Measurements from ENCODE around the gene MRGPRF. TPM values are rescaled to one million over a fixed set of nuclear protein-coding genes. Genes with fewer than 3 reads are reported as not detected.

The MRGPRF gene
- total RNA-seq, 1 donor from 2014 or later: not detected

DNA sequence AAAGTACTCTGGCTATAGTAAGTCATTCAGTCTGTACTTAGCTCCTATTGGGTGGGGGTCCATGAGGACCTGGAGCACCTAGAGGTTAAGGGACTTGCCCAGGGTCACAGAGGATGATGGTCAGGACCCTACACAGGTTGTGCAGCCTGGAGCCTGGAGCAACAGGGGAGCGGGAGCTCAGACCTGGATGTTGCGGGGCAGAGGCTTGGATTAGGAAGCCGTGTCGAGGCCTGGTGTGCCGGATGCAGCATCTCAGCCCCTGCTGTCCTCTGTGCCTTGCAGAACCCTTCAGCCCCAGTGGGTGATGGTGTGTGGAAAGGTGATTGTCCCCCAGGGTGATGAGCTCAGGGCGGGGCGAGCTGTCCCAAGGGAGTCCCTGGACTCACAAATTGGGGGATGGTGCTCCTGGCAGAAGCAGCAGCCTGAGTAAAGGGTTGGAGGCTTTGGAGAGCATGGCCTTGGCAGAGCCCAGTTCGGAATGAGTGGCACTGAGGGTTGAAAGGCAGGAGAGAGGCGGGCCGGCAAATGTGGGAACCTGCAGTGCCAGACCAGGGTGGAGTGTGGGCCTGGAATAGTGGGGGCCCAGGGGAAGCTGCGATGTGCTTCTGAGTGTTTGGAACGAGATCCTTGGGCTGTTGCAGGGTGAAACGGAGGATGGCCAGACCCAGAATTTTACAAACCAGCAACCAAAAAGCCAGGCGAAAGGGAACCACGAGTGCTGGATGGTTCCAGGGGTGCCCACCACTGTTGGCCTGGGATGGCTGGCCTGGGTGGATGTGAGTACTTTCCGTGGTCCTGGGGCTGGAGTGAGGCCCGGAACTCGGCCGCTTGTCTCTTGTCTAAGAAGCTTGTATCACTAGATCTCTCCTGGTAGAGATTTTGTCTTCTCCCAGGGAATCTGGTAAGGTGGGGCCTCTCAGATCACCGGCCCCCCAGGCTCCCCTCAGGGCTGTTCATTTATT is 38.6 kb upstream of the MRGPRF start:
- intact Hi-C loops (cut with micrococcal nuclease): no loop called here

DNA sequence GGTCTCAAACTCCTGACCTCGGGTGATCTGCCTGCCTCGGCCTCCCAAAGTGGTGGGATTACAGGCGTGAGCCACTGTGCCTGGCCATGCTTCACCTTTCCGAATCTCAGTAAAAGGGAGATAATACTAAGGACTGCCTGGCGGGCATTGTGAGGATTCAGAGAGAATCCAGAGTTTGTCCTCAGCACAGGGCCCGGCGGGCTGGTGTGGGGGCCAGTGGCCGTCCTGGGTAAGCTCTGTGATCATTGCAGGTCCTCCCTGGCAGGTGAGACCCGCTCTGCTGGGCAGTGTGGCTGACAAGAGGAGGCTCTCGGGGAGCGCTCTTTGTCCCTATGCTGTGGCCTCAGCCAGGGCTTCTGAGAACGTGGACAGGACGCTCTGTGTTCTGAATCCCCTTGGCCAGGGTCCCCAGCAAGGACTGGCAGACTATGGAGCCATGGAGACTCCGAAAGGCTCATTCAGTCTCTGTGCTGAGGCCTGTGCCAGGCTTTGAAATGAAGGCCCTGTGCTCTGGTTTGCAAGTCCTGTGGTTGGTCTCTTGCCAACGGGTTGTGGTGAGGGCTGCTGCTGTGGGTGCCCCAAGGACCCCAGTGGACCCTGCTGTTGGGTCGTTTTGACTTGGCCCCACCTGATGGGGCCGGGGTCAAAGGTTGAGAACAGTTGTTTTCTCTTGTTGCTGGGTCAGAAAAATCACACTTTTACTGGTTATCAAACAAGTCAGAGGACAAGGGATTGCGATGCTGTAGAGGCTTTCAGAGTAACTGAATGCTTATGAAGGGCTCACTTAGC is 37.7 kb upstream of the MRGPRF start:
- intact Hi-C loops (cut with micrococcal nuclease): no loop called here

- intact Hi-C loops (cut with micrococcal nuclease): loop anchor here (2.0 to 10.0 kb wide), 3 partner anchors 75 to 1153 kb away; partner anchors contain the start of genes FADD and KMT5B
Observed at GRCh38 chr11:69049490-69049867, 36.4 kb upstream of the MRGPRF start.

DNA sequence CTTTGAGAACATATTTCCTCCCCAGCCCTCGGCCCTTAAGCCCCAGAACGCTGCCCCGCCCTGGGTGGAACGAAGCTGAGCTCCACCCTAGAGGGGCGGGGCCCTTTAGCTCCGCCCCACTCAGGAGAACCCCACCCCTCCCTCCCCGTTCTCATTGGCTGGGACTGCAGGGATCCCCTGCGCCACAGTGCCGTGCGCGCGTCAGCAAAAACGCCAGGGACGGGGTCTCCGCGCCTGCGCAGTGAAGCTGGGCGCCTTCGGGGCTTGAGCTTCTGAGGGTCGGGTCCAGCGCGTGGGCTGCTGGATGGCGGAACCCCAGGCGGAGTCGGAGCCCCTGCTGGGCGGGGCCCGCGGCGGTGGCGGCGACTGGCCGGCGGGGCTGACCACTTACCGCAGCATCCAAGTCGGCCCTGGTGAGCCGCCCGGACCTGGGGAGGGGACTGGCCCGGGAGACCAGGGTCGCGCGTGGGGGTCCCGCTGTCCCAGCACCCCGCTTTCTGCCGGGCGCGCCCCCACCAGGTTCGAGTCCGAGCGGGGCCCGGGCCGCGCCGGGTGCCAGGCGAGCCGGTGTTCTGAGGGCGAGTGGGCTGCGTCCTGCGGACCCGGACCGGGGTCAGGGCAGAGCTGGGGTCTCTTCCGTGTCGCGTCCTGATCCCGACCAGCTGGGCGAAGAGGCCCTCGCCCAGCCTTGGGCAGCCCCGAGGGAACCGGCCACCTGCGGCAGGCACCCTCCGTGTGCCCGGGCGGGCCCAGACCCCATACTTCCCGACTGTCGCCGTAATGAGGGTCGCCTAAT is 35.8 kb upstream of the MRGPRF start, which contains the start of gene TPCN2:
TSS of gene TPCN2 (plus strand) at position 239 of the 796 bp plus-strand sequence. CDS start at position 305, 66 bp downstream.
- intact Hi-C loops (cut with micrococcal nuclease): loop anchor here (1.0 to 10.0 kb wide), 11 partner anchors 74 to 1221 kb away; partner anchors contain the start of genes FADD, IGHMBP2, KMT5B and LTO1

GRCh38 chr11:69048031-69048693 is 35.1 kb upstream of the MRGPRF start:
- intact Hi-C loops (cut with micrococcal nuclease): loop anchor here (1.0 to 10.0 kb wide), 11 partner anchors 73 to 1222 kb away; partner anchors contain the start of genes FADD, IGHMBP2, KMT5B and LTO1

- intact Hi-C loops (cut with micrococcal nuclease): loop anchor here (5.0 to 10.0 kb wide), 2 partner anchors 830 to 1158 kb away; partner anchors contain the start of genes FADD and KMT5B
Observed at GRCh38 chr11:69044111-69045013, 31.3 kb upstream of the MRGPRF start.

- intact Hi-C loops (cut with micrococcal nuclease): loop anchor here (10.0 kb wide), 1 partner anchor 827 kb away; the partner anchor contains the start of gene KMT5B
Observed at GRCh38 chr11:69041516-69041915, 28.5 kb upstream of the MRGPRF start.

GRCh38 chr11:69040581-69041260 is 27.7 kb upstream of the MRGPRF start:
- intact Hi-C loops (cut with micrococcal nuclease): loop anchor here (10.0 kb wide), 1 partner anchor 826 kb away; the partner anchor contains the start of gene KMT5B

DNA sequence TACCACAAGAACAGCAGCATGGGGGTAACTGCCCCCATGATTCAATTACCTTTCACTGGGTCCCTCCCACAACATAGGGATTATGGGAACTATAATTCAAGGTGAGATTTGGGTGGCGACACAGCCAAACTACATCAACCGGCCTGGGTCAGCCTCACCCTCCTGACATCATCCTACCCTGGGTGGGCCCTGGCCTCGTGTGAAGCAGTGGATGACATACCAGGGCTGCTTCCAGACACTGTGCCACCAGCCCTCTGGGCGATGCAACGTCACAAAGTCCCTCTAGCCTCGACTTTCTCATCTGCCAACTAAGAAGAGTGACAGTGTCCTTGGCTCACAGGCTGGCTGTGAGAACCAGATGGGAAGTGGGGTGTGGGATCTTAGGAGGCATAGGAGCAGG is 27.0 kb upstream of the MRGPRF start:
- intact Hi-C loops (cut with micrococcal nuclease): loop anchor here (10.0 kb wide), 1 partner anchor 825 kb away; the partner anchor contains the start of gene KMT5B

DNA sequence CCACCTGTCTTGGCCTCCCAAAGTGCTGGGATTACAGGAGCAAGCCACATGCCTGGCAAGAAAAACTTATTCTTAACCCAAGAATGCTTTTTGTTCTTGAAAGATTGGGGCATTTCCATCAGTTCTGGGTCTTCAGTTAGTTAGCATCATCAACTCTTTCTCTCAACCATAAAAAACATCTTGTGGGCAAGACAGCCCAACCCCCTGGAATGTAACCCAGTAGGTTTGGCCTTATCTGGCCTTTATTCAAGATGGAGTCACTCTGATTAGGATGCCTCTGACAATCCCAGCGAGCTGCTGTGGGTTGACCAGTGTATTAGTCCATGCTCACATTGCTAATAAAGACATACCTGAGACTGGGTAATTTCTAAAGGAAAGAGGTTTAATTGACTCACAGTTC is 26.5 kb upstream of the MRGPRF start:
- intact Hi-C loops (cut with micrococcal nuclease): no loop called here

- intact Hi-C loops (cut with micrococcal nuclease): no loop called here
Observed at GRCh38 chr11:69037544-69037943, 24.5 kb upstream of the MRGPRF start.

DNA sequence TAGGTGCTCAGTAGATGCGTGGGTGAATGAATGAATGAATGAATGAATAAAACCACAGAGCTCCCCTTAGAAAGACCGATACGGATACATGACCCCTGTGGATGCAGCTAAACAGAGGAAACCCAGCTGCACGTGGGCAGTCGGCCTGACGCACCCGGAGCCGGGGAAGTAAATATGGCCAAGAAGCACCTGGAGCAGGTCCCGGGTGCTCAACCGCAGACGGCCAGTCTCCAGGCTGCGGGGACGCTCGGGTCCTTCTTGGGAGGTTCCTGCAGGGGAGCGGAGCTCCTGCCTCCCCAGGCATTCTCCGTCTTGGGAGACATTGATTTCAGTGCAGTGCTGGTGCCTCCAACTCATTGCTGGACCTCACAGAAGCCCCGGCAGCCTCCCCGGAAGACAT is 24.0 kb upstream of the MRGPRF start:
- intact Hi-C loops (cut with micrococcal nuclease): no loop called here

DNA sequence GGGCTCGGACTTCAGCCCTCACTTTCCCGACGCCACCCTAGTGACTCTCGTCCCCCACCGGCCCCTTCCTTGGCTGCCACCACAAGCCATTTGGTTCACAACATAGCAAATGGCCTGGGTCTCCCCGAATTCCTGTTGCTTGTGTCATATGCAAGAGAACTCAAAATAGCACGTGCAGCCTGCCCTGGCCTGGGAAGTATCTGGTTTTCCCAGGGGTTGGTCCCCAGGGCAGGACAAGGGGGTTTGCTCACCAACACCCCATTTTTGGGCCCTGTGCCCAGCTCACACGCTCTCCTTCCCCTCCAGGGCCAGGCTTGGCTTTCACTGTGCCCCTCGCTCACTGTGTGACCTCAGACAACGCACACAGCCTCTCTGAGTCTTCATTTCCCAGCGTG is 22.9 kb upstream of the MRGPRF start:
- intact Hi-C loops (cut with micrococcal nuclease): no loop called here

DNA sequence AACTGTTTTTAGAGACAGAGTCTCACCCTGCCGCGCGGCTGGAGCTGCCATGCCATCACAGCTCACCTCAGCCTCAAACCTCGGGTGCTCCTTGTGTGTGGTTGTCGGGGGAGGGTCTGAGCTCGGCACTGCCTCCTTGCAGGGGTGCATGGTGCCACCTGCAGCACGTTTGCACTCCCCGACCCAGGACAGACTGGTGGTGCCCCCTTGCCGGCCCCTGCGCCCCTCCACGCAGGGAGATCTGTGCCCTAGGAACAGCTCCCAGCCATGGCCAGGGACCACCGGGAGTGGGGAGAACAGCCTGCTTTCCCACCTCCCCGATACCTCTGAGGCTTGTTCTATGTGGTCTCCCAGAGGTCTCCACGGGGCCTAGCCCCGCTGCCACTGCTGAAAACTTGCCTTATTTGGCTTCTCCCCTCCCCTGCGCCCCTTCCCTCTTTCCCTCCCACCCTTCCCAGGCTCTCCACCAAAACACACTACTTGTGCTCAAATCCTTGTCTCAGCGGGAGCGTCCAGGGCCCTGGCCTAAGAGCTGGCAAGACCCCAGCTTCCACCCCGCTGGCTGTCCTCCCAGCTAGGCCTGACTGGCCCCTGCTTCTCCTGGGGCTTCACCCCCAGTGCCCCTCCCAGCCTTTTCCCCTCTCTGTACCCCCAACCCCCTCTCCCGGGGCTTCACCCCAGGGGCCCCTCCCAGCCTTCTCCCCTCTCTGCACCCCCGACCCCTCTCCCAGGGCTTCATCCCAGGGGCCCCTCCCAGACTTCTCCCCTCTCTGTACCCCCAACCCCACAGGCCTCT is 22.3 kb upstream of the MRGPRF start:
- intact Hi-C loops (cut with micrococcal nuclease): no loop called here

DNA sequence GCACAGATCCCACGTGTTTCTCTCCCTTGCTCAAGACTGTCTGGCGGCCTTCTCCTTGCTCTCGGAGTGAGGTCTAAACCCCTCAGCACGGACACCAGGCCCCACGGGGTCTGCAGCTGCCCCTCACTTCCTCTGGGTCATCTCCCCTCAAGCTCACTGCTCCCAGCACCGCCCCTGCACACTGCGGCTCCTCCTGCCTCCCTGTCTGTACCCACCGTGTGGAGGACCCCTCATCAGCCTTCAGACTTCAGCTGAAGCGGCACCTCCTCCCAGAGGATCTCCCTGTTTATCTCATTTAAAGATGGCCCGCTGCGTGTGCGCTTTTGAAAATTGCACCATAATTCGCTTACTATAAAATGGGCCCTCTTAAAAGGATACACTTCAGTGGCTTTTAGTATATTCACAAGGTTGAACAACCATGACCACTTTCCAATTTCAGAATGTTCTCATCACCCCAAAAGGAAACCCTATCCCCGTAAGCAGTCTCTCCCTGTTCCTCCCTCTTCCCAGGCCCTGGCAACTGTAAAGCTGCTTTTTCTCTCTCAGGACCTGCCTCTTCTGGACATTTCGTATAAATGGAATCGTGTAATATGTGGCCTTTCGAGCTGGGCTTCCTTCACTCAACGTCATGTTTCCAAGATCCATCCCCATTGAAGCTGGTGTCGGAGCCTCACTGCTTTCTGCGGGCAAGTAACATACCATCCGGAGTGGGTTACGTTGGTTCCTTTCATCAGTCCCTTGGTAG is 21.2 kb upstream of the MRGPRF start:
- intact Hi-C loops (cut with micrococcal nuclease): no loop called here

DNA sequence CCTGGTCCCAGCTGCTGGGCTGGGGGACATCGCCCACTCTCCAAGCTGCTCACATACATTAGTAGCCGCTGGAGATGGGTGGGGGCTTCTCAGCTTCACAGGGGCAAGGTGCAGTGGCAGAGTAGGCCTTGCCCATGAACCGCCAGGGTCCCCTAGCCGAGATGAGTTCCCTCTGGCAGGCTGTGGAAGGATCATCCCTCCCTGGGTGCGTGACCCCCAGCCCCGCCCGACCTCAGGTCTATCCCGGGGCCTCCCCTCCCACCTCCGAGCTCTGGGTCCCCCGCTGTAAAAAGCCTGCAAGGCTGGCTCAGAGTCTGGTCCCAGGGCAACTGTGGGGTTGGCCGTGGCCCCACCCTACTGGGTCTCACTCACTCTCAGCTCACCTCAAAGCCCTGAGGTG is 20.4 kb upstream of the MRGPRF start:
- intact Hi-C loops (cut with micrococcal nuclease): no loop called here

DNA sequence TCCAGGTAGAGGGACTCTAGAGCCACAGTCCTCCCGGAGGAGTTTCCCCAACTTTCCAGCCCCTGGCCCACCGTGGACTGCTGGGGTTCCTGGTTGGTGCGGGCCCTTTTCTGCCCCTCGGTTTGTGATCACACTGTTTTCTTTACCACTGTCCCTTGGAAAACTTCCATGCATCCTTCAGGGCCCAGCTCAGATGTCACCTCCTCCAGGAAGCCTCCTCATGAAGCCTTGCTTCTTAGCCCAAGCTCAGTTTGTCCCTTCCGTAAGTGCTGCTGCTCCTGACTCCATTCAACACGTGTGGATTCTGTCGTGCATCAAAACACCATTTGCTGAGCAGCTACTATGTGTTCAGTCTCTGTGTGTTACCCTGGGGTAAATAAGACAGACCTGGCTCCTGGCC is 19.8 kb upstream of the MRGPRF start:
- intact Hi-C loops (cut with micrococcal nuclease): no loop called here

All from T-helper 1 cell treated with Interleukin-12 subunit alpha and Interleukin-12 subunit beta and Interleukin-4 antibody, amounts not matched to agents 30 ng/mL and 1 ng/mL, for 36 hours (primary cell).